ENCODE results near the gene SCGB1C2.
"Not testable (repeated sequence)": the region's sequence is repeated elsewhere in the genome, so short reads cannot be mapped to it uniquely, and the experiment has no call there.

SCGB1C2 gene

GRCh38 chr17:165939-166338 is 28.6 kb downstream of the SCGB1C2 start:
- DNase-seq (ENCODE audit: insufficient read length, low spot score) (no peak), FAIRE-seq (no peak)

GRCh38 chr17:168614-169013 is 31.2 kb downstream of the SCGB1C2 start:
- not testable (repeated sequence) for DNase-seq (ENCODE audit: insufficient read length, low spot score); FAIRE-seq

GRCh38 chr17:170130-170670 is 32.8 kb downstream of the SCGB1C2 start:
- DNase-seq (ENCODE audit: insufficient read length, low spot score) (no peak), FAIRE-seq (no peak)

- FAIRE-seq (no peak), DNase-seq (ENCODE audit: insufficient read length, low spot score) (no peak)
Observed at GRCh38 chr17:171871-172270, 34.5 kb downstream of the SCGB1C2 start.

GRCh38 chr17:172401-172800 is 35.0 kb downstream of the SCGB1C2 start:
- DNase-seq (ENCODE audit: insufficient read length, low spot score) (no peak), FAIRE-seq (no peak)

- FAIRE-seq: no peak
- no peak for DNase-seq (ENCODE audit: insufficient read length, low spot score)
Observed at GRCh38 chr17:173166-173911, 36.0 kb downstream of the SCGB1C2 start.

GRCh38 chr17:177155-177554 is 39.8 kb downstream of the SCGB1C2 start:
- DNase-seq (ENCODE audit: insufficient read length, low spot score) (no peak), FAIRE-seq (no peak)

GRCh38 chr17:177762-178161 is 40.4 kb downstream of the SCGB1C2 start:
- DNase-seq (ENCODE audit: insufficient read length, low spot score): no peak
- no peak for FAIRE-seq

- DNase-seq (ENCODE audit: insufficient read length, low spot score): no peak
- FAIRE-seq: no peak
Observed at GRCh38 chr17:178292-179065, 41.1 kb downstream of the SCGB1C2 start.

- DNase-seq (ENCODE audit: insufficient read length, low spot score) (no peak), FAIRE-seq (no peak)
Observed at GRCh38 chr17:179066-179432, 41.7 kb downstream of the SCGB1C2 start.

- DNase-seq (ENCODE audit: insufficient read length, low spot score) (no peak), FAIRE-seq (no peak)
Observed at GRCh38 chr17:179781-180380, 42.5 kb downstream of the SCGB1C2 start.

GRCh38 chr17:180381-181244 is 43.2 kb downstream of the SCGB1C2 start:
- DNase-seq (ENCODE audit: insufficient read length, low spot score) (no peak), FAIRE-seq (no peak)

GRCh38 chr17:181245-182049 is 44.1 kb downstream of the SCGB1C2 start, which contains the start of gene DOC2B:
TSS of gene DOC2B (minus strand) at chr17:181650. CDS start at chr17:181479, 171 bp downstream.
- FAIRE-seq: peak; percentile 16
- DNase-seq (ENCODE audit: insufficient read length, low spot score): no peak

GRCh38 chr17:182050-182751 is 44.8 kb downstream of the SCGB1C2 start:
- FAIRE-seq: peak; percentile 55
- DNase-seq (ENCODE audit: insufficient read length, low spot score): no peak

GRCh38 chr17:183021-183420 is 45.7 kb downstream of the SCGB1C2 start:
- DNase-seq (ENCODE audit: insufficient read length, low spot score): no peak

GRCh38 chr17:185445-186138 is 48.2 kb downstream of the SCGB1C2 start:
- FAIRE-seq (no peak), DNase-seq (ENCODE audit: insufficient read length, low spot score) (no peak)

More at GRCh38 chr17:183021-183420, 45.7 kb downstream of the SCGB1C2 start:
- FAIRE-seq: no peak

GRCh38 chr17:187130-187529 is 49.8 kb downstream of the SCGB1C2 start:
- DNase-seq (ENCODE audit: insufficient read length, low spot score) (no peak), FAIRE-seq (no peak)
